C4-2B (cell line): ENCODE data around the gene CLDN1.

Experiments
- CTCF ChIP-seq: fragments of 450-650 bp; conservative IDR thresholded peaks from 2 replicates; pipeline ENCODE4 v1.5.1; 2017; ENCODE audit warnings: mild to moderate bottlenecking
- ZFX ChIP-seq: fragments of 450-650 bp; IDR thresholded peaks from 2 replicates; pipeline ENCODE4 v1.6.1; 2017

GRCh38 chr3:190306513-190307163, 15.6 kb downstream of the CLDN1 start:
- TF ChIP-seq CTCF, result no peak
- TF ChIP-seq ZFX, result no peak
